ENCODE measurements around the gene FYB1. TPM values are rescaled to one million over a fixed set of nuclear protein-coding genes. Genes with fewer than 3 reads are reported as not detected.

The FYB1 gene
- total RNA-seq, 1 donor from 2014 or later, result not detected

DNA sequence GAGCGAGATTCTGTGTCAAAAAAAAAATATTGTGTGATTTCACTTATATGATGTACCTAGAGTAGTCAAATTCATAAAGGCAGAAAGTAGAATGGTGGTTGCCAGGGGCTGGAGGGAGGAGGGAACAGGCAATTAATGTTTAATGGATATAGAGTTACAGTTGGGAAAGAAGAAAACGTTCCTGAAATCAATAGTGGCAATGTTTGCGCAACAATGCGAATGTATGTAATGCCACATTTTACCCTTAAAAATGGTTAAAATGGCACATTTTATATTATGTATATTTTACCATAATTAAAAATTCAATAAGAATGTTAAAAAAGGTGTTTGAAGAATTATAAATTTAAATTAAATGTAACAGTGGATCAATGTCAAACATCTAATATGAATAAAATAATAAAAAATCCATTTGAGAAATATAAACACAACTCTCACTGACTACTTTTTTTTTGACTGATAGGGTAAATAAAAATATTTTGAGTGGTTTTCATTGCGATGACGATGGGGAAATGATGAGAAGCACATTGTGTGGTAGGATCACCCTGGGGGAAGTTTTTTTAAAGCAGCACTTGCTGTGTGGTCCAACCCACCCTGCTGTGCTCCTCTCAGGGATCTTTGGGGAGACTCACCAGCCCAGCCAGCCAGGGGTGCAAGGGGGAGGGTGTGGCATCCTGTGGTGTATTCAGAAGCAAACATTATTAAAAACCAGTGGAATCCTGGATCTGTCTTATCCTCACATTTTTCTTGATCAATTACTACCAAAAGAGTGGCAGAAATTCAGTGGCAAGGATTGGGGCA lies 4.3 kb downstream of the FYB1 start:
- H3K36me3 Mint-ChIP-seq (ENCODE audit: low read depth), result no peaks in the 10 kb centered on the region
- H3K9me3 Mint-ChIP-seq, result no peaks in the 10 kb centered on the region
- DNase-seq (ENCODE audit: low read depth, low spot score), result no peak
- H3K27ac Mint-ChIP-seq (ENCODE audit: unreplicated experiment), result no peak overlapping the region
- H3K4me3 Mint-ChIP-seq, result no peak overlapping the region
- TF ChIP-seq, protein P1, sequence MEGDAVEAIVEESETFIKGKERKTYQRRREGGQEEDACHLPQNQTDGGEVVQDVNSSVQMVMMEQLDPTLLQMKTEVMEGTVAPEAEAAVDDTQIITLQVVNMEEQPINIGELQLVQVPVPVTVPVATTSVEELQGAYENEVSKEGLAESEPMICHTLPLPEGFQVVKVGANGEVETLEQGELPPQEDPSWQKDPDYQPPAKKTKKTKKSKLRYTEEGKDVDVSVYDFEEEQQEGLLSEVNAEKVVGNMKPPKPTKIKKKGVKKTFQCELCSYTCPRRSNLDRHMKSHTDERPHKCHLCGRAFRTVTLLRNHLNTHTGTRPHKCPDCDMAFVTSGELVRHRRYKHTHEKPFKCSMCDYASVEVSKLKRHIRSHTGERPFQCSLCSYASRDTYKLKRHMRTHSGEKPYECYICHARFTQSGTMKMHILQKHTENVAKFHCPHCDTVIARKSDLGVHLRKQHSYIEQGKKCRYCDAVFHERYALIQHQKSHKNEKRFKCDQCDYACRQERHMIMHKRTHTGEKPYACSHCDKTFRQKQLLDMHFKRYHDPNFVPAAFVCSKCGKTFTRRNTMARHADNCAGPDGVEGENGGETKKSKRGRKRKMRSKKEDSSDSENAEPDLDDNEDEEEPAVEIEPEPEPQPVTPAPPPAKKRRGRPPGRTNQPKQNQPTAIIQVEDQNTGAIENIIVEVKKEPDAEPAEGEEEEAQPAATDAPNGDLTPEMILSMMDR (conservative IDR thresholded peaks at IDR 0.05), result no peak
- no peaks in the 10 kb centered on the region for H3K4me1 Mint-ChIP-seq
- no peaks in the 10 kb centered on the region for H3K27me3 Mint-ChIP-seq (ENCODE audit: low read depth)

DNA sequence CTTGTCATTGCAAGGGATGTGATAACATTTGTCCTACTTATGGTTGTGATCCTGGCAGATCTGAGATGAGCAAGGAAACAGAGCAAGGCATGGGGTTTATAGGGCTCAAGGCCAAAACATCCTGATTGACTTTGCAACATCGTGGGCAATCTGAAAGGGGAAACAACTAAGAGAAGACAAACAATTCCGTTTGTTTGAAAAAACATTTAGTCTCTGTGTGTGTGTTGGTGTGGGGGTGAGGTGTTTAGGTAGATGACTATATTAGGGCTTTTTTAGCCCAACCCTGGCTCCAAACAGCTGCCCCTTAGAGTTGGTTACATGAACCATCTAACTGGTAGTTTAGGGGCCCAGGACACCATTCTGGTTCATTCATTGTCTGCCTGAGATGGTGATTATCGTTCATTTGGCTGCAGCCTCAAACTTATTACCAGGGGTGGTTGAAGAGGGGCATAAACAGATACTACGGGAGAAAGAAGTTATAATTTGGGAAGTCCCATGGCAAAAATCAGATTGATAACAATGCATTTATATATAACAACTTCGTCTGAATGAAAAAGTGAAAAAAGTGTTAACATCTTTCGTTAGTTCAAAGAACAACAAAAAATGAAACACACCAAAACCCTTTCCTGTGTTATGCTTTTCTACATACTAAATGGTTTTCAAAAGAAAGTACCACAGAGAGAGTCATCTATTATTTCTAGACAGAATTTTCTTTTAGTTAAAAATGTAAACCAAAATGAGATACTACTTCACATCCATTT lies 5.7 kb downstream of the FYB1 start:
- no peaks in the 10 kb centered on the region for H3K36me3 Mint-ChIP-seq (ENCODE audit: low read depth)
- TF ChIP-seq, protein P1 (conservative IDR thresholded peaks at IDR 0.05), result no peak
- H3K27me3 Mint-ChIP-seq (ENCODE audit: low read depth), result no peaks in the 10 kb centered on the region
- H3K27ac Mint-ChIP-seq (ENCODE audit: unreplicated experiment), result no peak overlapping the region
- DNase-seq (ENCODE audit: low read depth, low spot score), result no peak
- H3K4me1 Mint-ChIP-seq, result no peaks in the 10 kb centered on the region
- no peaks in the 10 kb centered on the region for H3K9me3 Mint-ChIP-seq
- H3K4me3 Mint-ChIP-seq, result no peak overlapping the region

DNA sequence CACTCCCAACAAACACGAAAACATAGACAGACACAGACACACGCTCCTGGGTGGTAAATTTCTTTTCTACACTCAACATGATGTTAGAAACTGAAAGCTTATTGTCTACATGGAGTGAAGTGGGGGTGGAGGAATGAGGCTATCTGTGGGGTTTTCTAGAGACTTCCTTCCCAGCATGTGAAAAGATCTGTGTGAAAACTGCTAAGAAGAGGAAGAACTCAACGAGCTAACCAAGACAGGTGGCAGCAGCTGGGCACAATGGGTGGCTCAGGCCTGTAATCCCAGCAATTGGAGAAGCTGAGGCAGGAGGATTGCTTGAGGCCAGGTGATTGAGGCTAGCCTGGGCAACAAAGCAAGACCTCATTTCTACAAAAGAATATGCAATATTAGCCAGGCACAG lies 7.6 kb downstream of the FYB1 start:
- Mint-ChIP-seq H3K27ac (ENCODE audit: unreplicated experiment) (no peak overlapping the region), H3K4me3 (no peak overlapping the region), H3K4me1 (no peaks in the 10 kb centered on the region)

DNA sequence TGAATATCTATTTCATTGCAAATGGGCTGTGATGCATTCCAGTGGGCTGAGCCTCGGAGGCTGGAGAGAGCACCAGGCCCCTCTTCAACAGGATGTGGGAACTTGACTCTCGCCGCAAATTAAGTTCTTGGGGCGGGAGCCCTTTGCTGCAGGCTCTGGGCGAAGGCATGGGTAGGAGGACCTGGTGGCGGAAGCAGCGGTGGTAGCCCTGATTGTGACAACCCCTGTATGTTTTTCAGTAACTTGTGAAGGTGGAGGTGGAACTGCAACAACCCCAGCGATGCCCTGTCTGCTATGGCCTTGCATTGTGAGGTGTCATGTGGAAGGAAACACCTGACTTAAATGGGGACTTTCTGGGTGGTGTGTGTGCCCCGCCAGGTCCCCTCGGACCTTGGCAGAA lies 9.4 kb downstream of the FYB1 start:
- Mint-ChIP-seq H3K4me1 (no peaks in the 10 kb centered on the region), H3K27ac (ENCODE audit: unreplicated experiment) (no peak overlapping the region), H3K9me3 (no peaks in the 10 kb centered on the region), H3K36me3 (ENCODE audit: low read depth) (no peaks in the 10 kb centered on the region), H3K27me3 (ENCODE audit: low read depth) (no peaks in the 10 kb centered on the region), H3K4me3 (no peak overlapping the region)
- no peak for DNase-seq (ENCODE audit: low read depth, low spot score)
- TF ChIP-seq, protein P1 (conservative IDR thresholded peaks at IDR 0.05), result no peak

More for the DNA sequence above, 7.6 kb downstream of the FYB1 start:
- DNase-seq (ENCODE audit: low read depth, low spot score), result no peak
- Mint-ChIP-seq H3K36me3 (ENCODE audit: low read depth) (no peaks in the 10 kb centered on the region), H3K27me3 (ENCODE audit: low read depth) (no peaks in the 10 kb centered on the region), H3K9me3 (no peaks in the 10 kb centered on the region)
- TF ChIP-seq, protein P1 (conservative IDR thresholded peaks at IDR 0.05), result no peak

DNA sequence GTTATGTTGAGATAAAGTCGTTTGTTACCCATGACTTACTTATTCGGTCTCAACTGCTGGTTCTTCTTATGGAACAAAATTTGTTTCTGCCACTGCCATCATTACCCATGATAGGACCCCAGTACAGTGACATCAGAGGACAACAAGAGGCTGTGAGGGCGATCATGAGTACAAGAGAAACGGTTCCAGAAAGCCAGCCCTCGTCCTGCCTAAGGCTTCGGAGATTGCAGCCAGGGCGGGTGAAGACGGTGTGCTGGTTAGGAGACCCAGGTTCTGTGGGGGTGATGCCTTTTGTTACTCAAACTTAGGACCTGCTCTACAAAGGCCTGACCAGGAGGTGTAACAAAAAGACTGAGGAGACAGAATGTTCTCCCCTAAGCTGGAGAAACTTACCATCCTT lies 10.9 kb downstream of the FYB1 start:
- H3K9me3 Mint-ChIP-seq, result no peaks in the 10 kb centered on the region
- H3K4me3 Mint-ChIP-seq, result no peak overlapping the region
- no peaks in the 10 kb centered on the region for H3K27me3 Mint-ChIP-seq (ENCODE audit: low read depth)
- no peaks in the 10 kb centered on the region for H3K4me1 Mint-ChIP-seq
- TF ChIP-seq, protein P1 (conservative IDR thresholded peaks at IDR 0.05), result no peak
- no peaks in the 10 kb centered on the region for H3K36me3 Mint-ChIP-seq (ENCODE audit: low read depth)
- no peak overlapping the region for H3K27ac Mint-ChIP-seq (ENCODE audit: unreplicated experiment)
- DNase-seq (ENCODE audit: low read depth, low spot score), result no peak
